ENCODE measurements around the gene OGDH.
"Not testable (repeated sequence)": the region's sequence is repeated elsewhere in the genome, so short reads cannot be mapped to it uniquely, and the experiment has no call there.

Gene OGDH

GRCh38 chr7:44706788-44707557, 100.5 kb downstream of the OGDH start:
- DNase-seq (ENCODE audit: low spot score) = no peak

- no peak for DNase-seq (ENCODE audit: low spot score)
Measured at GRCh38 chr7:44707558-44708230, 101.3 kb downstream of the OGDH start.

GRCh38 chr7:44709011-44709915, 102.8 kb downstream of the OGDH start:
- no peak for DNase-seq (ENCODE audit: low spot score)

DNA sequence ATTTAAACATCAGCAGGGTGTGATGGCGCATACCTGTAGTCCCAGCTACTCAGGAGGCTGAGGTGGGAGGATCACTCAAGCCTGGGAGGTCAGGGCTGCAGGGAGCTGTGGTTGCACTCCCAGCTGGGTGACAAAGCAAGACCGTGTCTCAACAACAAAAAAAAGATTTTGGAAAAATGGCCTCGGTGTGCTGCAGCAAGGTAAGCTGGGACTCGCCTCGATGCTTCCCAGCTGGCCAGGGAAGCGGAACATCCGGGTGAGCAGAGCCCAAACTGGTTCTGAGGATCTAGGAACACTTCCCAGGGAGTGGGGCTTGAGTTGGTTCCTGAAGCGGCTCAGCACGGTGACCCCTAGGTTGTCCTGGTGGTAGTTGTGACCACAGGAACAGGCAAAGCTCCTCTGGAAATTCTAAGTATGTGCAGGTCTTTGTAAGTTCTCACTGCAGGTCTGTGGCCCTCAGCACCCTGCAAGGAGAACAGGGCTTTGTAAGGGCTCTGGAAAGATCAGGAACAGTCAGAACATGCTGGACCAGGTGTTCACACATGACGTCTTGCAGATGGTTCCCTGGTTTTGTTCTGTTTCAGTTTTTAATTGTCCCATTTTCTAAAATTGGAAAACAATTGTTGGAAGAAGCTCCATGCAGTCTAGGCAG, 103.6 kb downstream of the OGDH start:
- no peak for DNase-seq (ENCODE audit: low spot score)

DNA sequence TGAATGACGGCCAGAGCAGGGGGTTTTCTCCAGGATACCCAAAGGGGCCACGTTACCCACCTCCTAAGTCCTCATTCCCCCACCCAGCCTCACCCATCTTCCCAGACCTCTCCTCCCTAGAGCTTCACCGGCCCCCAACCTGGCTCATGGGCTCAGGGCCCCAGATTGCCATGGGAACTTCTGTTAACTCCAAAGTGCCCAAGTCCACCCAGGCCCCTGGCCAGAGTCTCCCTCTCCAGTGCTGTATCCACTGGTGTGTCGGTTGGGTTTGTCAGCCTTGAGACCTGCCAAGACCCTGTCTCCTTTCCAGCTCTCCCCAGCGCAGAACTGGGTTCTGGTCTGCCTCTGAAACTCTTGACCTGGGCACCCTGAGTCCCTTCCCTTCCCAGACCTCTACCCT, 105.1 kb downstream of the OGDH start:
- no peak for DNase-seq (ENCODE audit: low spot score)

GRCh38 chr7:44712012-44712411, 105.6 kb downstream of the OGDH start:
- no peak for DNase-seq (ENCODE audit: low spot score)

DNA sequence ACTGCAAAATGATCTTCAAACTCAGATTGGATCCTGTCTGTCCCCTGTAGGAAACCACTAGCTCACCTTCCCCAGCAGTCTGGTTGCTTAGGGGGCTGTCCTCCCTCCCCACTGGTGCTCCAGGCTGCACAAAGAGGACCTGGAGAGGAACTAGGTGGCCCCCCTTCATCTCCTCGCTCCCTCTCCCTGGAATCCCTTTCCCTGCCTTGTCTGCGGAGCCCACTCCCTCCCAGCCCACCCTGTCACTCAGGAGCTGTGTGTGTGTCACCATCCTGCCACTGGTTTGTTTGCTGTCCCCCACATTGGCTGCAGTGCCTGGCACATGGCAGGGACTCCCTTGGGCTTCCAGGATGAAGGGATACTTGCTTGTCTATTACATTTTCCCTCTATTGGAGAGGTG, 106.7 kb downstream of the OGDH start:
- DNase-seq (ENCODE audit: low spot score) = no peak

GRCh38 chr7:44713680-44714335, 107.4 kb downstream of the OGDH start:
- DNase-seq (ENCODE audit: low spot score) = no peak

DNA sequence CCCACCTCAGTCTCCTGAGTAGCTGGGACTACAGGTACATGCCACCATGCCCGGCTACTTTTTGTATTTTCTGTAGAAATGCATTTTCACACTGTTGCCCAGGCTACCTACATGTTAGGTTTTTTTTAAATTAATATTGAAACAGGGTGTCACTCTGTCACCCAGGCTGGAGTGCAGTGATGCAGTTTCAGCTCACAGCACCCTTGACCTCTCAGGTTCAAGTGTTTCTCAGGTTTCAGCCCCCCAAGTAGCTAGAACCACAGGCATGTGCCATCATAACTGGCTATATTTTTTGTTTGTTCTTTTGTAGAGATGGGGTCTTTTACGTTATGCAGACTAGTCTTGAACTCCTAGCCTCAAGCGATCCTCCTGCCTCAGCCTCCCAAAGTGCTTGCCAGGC, 109.8 kb downstream of the OGDH start:
- no peak for DNase-seq (ENCODE audit: low spot score)

DNA sequence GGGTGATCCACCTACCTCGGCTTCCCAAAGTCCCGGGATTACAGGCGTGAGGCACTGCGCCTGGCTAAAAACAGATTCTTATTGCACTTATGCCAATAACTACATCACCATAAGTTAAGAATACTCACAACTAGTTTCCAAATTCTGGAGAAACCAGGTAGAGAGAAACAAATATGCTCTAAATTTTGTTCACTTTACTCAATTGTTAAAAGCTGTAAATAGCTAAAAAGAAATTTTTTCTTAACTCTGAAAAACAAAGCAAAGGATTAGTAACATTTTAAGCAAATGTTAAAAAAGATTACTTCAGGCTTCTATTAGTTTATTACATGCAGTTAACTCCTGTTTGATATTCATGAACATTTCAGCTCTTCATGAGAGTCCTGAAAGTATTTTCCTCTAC, 113.9 kb downstream of the OGDH start:
- no peak for DNase-seq (ENCODE audit: low spot score)

DNA sequence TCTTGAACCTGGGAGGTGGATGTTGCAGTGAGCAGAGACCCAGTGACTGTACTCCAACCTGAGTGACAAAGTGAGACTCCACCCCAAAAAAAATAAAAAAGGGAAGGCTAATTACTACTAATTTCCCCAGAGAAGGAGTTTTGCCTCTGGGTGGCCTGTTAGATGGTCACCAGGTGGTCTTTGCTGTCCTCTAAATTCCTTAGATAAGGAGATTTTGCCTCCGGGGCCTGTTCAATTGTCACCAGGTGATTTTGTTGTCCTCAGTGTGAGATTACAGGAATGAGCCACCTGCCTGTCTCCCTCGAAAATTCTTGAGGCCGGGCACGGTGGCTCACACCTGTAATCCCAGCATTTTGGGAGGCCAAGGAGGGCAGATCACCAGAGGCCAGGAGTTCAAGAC, 117.8 kb downstream of the OGDH start:
- DNase-seq (ENCODE audit: low spot score) = no peak

- DNase-seq (ENCODE audit: low spot score) = not testable (repeated sequence)
Measured at GRCh38 chr7:44726250-44726649, 119.8 kb downstream of the OGDH start.

- no peak for DNase-seq (ENCODE audit: low spot score)
Measured at GRCh38 chr7:44727158-44727936, 120.9 kb downstream of the OGDH start.

- DNase-seq (ENCODE audit: low spot score) = no peak
Measured at GRCh38 chr7:44727937-44728262, 121.5 kb downstream of the OGDH start.

DNA sequence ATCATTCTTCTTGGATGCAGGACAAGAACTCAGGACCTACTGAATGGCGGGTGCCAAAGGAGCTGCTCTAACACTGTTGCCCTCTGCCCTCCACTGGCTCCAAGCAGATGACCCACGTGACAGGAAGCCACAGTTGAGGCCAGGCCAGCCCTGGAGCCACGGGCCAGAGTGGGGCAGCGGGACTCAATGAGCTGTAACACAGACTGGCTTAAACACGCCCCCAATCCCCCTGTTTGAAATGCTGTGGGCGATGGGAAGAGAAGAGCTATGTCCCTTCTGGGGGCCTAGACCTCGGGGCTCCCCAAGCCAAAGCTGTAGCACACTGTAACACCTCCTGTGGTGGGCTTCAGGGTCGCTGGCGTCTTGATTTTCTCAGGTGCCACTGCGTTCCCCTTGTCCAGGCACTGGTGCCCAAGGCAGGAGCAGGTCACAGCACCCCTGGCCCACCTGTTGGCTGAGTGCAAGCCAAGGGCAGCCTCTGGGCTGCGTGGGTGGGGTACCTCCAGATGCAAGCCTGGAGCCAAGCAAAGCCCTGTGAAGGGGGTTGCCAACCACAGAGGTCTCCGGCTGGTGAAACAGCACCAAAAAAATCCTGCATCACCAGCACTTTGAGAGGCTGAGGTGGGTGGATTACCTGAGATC, 123.6 kb downstream of the OGDH start:
- no peak for DNase-seq (ENCODE audit: low spot score)

DNA sequence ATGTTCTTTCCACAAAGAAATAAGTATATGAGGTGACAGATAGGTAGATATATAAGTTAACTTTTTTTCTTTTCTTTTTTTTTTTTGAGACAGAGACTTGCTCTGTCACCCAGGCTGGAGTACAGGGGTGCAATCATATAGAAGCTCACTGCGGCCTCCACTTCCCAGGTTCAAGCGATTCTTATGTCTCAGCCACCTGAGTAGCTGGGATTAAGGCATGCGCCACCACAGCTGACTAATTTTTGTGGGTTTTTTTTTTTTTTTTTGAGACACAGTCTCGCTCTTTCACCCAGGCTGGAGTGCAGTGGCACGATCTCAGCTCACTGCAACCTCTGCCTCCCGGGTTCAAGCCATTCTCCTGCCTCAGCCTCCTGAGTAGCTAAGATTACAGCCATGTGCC, 126.5 kb downstream of the OGDH start:
- not testable (repeated sequence) for DNase-seq (ENCODE audit: low spot score)

DNA sequence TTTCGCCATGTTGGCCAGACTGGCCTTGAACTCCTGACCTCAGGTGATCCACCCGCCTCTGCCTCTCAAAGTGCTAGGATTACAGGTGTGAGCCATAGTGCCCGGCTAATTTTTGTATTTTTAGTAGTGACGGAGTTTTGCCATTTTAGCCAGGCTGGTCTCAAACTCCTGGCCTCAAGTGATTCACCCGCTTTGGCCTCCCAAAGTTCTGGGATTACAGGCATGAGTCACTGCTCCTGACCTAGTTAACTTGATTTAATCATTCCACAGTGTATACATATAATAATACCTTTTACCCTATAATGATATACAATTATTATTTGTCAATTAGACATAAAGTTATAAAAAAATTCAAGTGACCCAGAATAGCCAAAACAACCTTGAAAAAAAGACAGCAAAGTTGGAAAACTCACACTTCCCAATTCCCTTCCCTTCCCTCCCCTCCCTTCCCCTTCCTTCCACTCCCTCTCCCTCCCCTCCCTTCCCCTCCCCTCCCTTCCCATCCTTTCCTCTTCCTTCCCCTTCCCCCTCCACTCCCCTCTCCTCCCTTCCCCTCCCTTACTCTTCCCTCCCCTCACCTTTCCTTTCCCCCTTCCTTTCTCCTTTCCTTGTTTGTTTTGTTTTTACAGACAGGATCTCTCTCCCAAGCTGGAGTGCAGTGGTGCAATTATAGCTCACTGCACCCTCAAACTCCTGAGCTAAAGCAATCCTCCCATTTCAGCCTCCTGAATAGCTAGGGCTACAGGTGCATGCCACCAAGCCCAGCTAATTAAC, 127.5 kb downstream of the OGDH start:
- no peak for DNase-seq (ENCODE audit: low spot score)

DNA sequence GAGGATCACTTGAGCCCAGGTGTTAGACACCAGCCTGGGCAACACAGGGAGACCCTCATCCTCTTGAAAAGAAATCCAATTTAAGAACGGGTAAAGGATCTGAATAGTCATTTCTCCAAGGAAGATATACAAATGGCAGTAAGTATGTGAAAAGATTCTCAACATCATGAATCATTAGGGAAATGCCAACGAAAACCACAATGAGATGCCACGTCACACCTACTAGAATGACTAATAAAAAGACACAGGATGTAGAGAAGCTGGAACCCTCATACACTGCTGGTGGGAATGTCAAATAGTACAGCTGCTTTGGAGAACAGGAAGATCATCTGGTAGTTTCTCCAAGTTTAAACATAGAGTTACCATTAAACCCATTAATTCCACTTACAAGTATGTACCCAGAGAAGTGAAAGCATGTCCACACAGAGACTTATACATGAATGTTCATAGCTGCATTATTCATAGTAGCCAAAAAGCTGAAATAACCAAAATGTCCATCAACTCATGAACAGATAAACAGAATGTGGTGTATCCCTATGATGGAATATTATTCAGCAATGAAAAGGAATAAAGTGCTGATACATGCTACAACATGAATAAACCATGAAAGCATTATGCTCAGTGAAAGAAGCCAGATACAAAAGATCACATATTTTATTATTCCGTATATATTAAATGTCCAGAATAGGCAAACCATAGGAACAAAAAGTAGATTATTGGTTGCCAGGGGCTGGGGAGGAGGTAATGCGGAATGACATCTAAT, 129.2 kb downstream of the OGDH start:
- DNase-seq (ENCODE audit: low spot score) = no peak

DNA sequence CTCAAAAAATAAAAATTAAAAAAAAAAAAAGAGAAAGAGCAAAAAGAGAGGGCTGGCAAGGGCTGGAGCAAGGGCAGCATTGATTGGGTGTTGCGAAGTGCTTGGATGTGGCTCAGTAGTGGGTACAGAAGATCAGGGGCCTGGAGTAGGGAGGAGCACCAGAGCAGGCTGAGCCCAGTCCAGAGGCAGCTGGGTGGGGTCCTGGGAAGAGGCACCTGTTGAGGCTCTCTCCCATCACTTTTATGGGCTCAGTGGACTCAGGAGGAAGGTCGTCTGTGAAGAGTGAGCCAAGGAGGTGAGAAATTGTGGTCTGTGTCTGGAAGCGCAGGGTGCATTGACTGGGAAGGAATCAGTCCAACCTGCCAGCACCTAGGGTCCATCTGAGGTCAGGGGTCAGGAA, 130.5 kb downstream of the OGDH start:
- DNase-seq (ENCODE audit: low spot score) = no peak

All from pons (tissue), 1 donor.